ENCODE measurements around the gene ZP2.
"Not testable (repeated sequence)": the region's sequence is repeated elsewhere in the genome, so short reads cannot be mapped to it uniquely, and the experiment has no call there.

Gene ZP2

DNA sequence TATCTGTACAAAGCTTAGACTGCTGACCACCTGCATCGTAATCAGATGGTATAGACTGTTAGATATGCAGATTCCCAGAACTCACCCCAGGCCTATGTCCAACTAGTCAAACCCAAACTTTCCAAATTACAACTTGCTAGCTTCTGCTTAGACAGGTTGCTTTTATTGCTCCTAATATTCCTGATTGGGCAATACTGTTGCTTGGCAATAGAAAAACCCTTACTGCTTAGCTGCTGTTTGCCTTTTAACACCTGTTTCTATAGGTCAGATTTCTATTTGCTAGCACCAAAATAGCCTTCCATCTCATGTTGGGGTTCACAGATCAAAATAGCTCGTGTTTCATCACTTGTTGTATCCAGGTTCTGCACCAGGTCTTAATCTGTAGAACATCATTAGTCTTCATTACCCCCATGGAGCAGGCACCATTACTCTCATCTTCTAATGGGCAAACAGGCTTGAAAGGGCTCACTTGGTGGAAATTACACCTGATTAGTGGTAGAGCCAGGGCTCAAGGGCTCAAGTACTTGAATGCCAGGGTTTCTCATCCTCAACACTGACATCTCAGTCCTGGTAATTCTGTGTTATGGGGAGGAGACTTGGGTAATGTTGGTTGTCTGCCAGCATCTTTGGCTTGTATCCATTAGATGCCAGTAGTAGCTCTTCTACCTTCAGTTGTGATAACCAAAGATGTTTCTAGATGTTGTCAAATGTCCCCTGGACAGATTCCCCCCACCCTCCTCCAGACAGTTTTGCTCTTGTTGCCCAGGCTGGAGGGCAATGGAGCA, 2.7 kb downstream of the ZP2 start:
- DNase-seq: no peak

DNA sequence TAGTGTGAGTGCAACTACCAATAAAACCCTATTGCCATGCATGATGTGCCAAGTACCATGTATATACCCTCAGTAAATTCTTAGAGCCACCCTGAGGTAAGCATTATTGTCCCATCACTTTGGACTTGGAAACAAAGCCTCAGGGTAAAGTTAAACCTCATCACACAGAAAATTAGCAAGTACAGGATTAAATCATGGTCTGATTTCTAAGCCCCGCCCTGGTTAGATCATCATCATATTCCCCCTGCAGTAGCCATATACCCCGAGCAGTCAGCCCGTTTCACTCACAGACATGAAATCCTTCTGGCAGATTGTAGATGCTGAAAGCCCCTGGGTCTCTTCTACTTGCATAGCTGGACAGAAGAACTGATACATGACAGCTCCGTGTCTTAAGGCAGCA, 4.8 kb downstream of the ZP2 start:
- DNase-seq: no peak

DNA sequence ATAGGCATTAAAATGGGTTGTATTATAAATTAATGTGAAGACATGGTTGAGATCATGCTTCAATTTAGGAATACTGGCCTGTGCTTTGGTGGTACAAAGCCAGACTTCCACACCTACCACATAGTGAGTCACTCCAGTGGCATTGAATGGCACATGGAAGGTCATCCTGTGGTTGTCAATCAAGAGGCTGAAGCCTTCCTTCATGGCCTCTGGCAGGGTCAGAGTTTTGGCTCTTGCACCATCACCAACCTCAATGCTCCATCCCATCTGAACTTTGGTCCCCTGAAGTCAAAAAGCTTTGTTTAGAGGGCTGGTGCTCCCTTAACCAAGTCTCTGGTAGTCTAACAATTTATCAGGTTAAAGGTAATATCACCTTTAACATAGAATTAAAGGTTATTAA, 6.1 kb downstream of the ZP2 start:
- no peak for DNase-seq

DNA sequence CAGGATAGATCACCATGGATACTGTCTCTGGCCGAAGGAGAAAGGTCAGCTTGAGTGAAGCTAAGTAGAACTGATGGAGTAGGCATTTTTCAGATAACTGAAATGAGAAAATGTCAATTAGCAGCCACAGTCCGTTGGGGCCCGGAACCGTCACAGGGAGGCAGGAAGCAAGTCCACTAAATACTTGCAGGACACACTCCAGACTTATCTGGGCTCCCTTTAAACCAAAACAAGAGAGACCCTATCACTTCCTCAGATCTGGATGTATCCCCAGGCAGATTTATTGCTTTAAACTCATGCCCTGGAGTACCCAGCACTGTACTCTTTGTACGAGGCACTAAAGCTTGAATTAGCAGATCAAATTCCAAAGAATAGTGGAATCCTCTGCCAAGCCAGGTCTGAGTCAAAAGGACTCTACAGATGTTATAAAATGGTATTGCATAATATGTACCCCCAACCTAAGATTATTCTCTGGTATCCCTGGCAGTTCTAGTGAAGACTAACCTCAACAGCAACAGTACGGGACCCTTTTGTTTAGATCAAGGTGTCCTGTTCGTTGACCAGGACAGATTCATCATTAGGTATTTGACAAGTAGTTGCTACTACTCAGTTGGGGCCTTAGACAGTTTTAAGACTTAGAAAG, 8.1 kb downstream of the ZP2 start:
- DNase-seq: no peak

DNA sequence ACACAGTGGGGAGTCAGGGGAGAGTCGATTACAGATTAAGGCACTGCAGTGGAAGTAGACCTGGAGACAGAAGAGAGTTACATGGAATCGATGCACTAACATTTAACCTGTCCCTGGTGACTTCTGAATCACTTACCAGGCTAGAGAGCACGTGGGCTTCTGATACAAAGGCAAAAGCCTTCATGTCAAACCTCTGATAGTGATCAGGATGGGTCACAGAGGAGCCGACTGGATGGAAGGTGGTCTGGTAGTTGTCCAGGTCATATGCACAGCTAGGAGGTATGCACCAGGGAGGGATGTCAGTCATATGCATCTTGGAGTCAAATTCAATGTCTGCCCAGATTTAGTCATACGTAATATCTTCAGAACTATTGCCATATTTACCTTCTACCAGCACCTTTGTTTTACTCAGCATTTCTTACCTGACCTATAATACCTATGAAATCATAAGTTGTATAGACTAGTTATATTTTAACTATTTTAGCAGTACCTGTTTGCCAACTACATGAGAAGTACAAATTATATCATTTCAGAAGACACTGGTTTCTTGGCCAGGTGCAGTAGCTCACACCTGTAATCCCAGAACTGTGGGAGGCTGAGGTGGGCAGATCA, 11.7 kb downstream of the ZP2 start:
- DNase-seq: no peak

DNA sequence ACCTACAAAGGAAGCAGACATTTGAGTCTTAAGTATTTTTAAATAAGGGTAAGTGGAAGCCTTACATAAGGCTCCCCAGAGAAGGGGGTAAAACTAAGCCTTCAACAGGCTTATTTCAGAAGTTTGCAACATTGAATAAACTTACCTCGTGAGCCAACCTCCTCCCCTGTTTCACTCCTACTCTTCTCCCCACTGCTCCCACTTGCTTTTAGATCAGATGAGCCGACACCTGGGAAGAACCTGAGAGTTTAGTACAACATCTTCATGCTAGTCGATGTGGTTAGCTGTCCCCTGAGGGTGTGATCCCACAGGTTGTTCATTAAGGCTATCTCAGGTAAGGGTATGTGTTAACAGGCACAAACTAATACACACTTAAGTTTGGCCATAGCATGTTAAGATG, 13.8 kb downstream of the ZP2 start:
- DNase-seq: no peak

DNA sequence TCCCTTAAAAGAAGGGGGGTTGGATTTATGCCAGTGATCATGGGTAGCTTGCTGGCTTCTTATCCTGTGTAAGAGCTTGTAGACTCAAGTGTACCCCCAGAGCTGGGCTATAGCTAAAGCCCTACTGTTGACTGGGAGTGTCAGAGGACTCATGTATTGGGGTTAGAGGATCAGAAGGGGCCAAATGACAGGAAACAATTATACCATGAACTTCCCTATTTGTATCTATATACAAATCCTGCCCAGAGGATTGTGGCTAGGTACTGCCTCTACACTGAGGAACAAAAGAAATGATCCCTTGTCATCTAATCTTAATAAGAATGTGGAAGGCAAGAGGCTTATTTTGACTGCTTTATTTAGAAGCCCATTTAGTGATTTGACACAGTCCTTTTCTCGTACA, 14.3 kb downstream of the ZP2 start:
- no peak for DNase-seq

DNA sequence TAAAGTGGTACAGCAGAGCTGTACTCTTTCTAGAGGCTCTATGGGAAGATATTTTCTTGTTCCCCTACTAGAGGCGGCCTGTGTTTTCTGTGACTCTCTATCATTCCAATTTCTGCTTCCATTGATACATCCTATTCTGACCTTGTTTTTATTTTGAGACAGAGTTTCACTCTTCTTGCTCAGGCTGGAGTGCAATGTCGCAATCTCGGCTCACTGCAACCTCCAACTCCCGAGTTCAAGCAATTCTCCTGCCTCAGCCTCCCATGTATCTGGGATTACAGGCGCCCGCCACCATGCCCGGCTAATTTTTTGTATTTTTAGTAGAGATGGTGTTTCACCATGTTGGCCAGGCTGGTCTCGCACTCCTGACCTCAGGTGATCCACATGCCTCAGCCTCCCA, 16.0 kb downstream of the ZP2 start:
- not testable (repeated sequence) for DNase-seq

GRCh38 chr16:21194771-21195301, 16.5 kb downstream of the ZP2 start:
- no peak for DNase-seq

DNA sequence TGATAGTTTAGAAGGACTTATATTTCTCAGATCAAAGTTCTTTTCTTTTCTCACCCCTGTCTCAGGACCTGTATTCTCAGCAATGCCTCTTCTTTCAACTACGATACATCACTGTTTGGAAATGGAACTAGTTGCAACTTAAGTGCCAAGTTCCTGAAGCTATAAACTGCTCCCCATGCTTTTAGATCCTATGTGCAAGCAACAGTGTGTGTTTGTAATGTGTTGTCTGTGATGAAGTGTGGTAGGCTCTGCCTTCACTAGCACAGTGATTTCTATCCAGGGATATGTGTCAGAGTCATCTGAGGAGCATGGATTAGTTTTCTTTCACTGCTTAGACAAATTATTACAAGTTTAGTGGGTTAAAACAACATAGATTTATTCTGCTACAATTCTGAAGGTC, 18.4 kb downstream of the ZP2 start:
- DNase-seq: no peak

DNA sequence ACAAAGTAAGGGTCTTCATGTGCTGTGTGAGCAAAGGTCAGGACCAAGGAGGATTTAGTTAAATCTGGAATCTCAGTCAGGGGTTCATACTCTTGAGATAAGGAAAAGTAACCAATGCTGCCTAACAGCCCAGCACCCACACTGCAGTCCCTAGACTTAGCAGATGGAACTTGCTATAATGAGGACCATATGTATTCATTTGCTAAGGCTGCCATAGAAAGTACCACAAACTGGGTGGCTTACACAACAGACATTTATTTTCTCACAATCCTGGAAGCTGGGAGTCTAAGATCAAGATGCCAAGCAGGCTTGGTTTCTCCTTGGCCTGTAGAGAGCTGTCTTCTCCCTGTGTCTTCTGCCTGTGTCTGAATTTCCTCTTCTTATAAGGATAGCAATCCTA, 20.8 kb downstream of the ZP2 start:
- no peak for DNase-seq

- no peak for DNase-seq
Observed at GRCh38 chr16:21190013-21190412, 21.4 kb downstream of the ZP2 start.

GRCh38 chr16:21189311-21189710, 22.1 kb downstream of the ZP2 start:
- DNase-seq: no peak

DNA sequence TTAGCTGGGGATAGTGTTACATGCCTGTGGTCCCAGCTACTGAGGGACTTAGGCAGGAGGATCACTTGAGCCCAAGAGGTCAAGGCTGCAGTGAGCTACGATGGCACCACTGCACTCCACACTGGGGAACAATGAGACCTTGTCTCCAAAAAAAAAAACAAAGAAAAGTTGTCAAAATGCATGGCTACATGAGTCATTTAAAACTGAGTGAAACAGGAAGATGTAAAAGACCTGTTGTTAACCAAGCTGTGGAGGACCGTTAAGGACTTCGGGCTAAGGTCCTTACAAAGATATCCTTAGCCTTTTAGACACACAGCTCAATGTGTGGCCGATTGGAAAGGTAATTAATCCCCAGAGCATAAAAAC, 25.1 kb downstream of the ZP2 start:
- DNase-seq: no peak

GRCh38 chr16:21185659-21186325, 25.6 kb downstream of the ZP2 start:
- no peak for DNase-seq

- DNase-seq: no peak
Observed at GRCh38 chr16:21184834-21185233, 26.5 kb downstream of the ZP2 start.

GRCh38 chr16:21183995-21184394, 27.4 kb downstream of the ZP2 start:
- no peak for DNase-seq

- no peak for DNase-seq
Observed at GRCh38 chr16:21179983-21180365, 31.4 kb downstream of the ZP2 start.

- DNase-seq: no peak
Observed at GRCh38 chr16:21179126-21179982, 32.0 kb downstream of the ZP2 start.

GRCh38 chr16:21175397-21175796, 36.0 kb downstream of the ZP2 start:
- DNase-seq: no peak

DNA sequence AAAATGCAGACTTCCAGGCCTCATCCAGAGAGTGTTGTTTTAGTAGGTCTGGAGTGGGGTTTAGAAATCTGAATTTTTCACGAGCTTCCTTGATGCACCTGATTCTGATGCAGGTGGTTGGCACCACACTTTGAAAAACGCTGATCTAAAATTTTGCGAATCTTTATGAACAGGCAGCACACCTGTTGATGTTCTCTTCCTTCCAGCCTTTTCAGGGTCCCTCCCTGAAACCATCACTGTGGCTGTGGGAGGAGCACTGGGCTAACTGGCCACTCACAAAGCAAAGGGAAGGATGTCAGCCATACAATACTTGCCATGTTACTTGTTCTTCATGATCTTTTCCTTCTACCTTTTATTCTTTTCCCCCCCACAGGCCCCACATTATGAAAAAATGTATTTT, 38.7 kb downstream of the ZP2 start:
- no peak for DNase-seq

GRCh38 chr16:21170116-21170515, 41.3 kb downstream of the ZP2 start:
- not testable (repeated sequence) for DNase-seq
